HepG2 (cell line): ENCODE results near the gene DUOXA1. TPM values are rescaled to one million over a fixed set of nuclear protein-coding genes. Genes with fewer than 3 reads are reported as not detected.

Source experiments
- ATAC-seq: fragments of 200-7000 bp; cut with Tn5 transposase; 3 replicates; pipeline ENCODE4 v1.9.1; 2020; ENCODE audit warnings: mild to moderate bottlenecking, moderate library complexity
- BruUV-seq: library from RNA; stranded (reverse); fragments of 400-500 nt; replicated peaks from 2 replicates; lab custom pipeline; 2021; lab: Mats Ljungman, UMichigan
- CTCF ChIA-PET: fragments of 300-600 bp; formaldehyde crosslinking; extraction: SDS; loops from one replicate; lab custom pipeline; 2021; ENCODE audit warnings: low total read pairs, inconsistent platforms, low intra/inter-chr PET ratio; lab: Yijun Ruan, JAX
- POLR2A ChIA-PET: fragments of 350-600 bp; sonication (Branson Sonifier 250); formaldehyde crosslinking; loops from one replicate; lab custom pipeline; 2020; ENCODE audit warnings: antibody characterized with exemption, inconsistent platforms; lab: Yijun Ruan, JAX
- DNase-seq: peaks from one replicate; pipeline ENCODE4 v3.0.0-alpha.2; 2015; ENCODE audit warnings: low spot score
- FAIRE-seq: peaks from 3 replicates; lab custom pipeline; 2011; peaks lifted over from hg19 to GRCh38; lab: Jason Lieb, UNC
- H2AFZ ChIP-seq: one replicate; pipeline ENCODE4 v1.6.1; 2011; ENCODE audit warnings: low read length, inconsistent platforms
- H3K27ac ChIP-seq: fragments of 300-600 bp; 3 replicates; pipeline ENCODE4 v1.8.0; 2011; ENCODE audit warnings: mixed run types, mild to moderate bottlenecking, mixed read lengths, low read length, inconsistent platforms; ENCODE audit not compliant: insufficient read depth; ENCODE audit errors: extremely low read length
- H3K27me3 ChIP-seq, 2 experiments: fragments of 200-600 bp in 1 of 2; 2 replicates in 1 of 2; 3 replicates in 1 of 2; pipeline versions ENCODE4 v1.6.0 to v1.8.0; 2011; ENCODE audit warnings: low read length in 2 of 2, mild to moderate bottlenecking in 2 of 2, moderate library complexity in 2 of 2, inconsistent platforms in 1 of 2; ENCODE audit not compliant: insufficient read depth in 2 of 2, control insufficient read depth in 1 of 2
- H3K36me3 ChIP-seq, 2 experiments: fragments of 200-600 bp in 1 of 2; replicated peaks in 1 of 2; 2 replicates in 1 of 2; 3 replicates in 1 of 2; pipeline versions ENCODE4 v1.5.1 to v1.8.0; 2011; ENCODE audit warnings: low read length in 2 of 2, inconsistent platforms in 1 of 2; ENCODE audit not compliant: insufficient read depth in 2 of 2, control insufficient read depth in 1 of 2
- H3K4me1 ChIP-seq: 2 replicates; pipeline ENCODE4 v1.5.1; 2012; ENCODE audit warnings: low read length, inconsistent platforms; ENCODE audit not compliant: insufficient read depth
- H3K4me2 ChIP-seq: 2 replicates; pipeline ENCODE4 v1.6.0; 2011; ENCODE audit warnings: low read depth, low read length, inconsistent platforms
- H3K4me3 ChIP-seq, 3 experiments: fragments of 200-600 bp in 1 of 3; sonication (generic), shearing (Covaris generic) in 1 of 3; replicated peaks in 1 of 3; 2 replicates each; pipeline ENCODE4 v1.5.1; 2011 to 2016; ENCODE audit warnings: low read length in 3 of 3, inconsistent platforms in 2 of 3, low read depth in 2 of 3, mild to moderate bottlenecking in 2 of 3, control low read depth in 1 of 3, mixed read lengths in 1 of 3; ENCODE audit not compliant: insufficient read depth in 1 of 3
- H3K79me2 ChIP-seq: one replicate; pipeline ENCODE4 v1.6.1; 2011; ENCODE audit warnings: low read length, inconsistent platforms; ENCODE audit not compliant: insufficient read depth
- H3K9ac ChIP-seq: 2 replicates; pipeline ENCODE4 v1.6.0; 2011; ENCODE audit warnings: mild to moderate bottlenecking, low read depth, low read length, inconsistent platforms; ENCODE audit not compliant: insufficient read depth
- H3K9me3 ChIP-seq: 2 replicates; pipeline ENCODE4 v1.5.1; 2012; ENCODE audit warnings: mild to moderate bottlenecking, low read length
- H4K20me1 ChIP-seq: 2 replicates; pipeline ENCODE4 v1.6.0; 2011; ENCODE audit warnings: inconsistent platforms, mild to moderate bottlenecking, low read length, moderate library complexity; ENCODE audit not compliant: insufficient read depth
- BCL6 ChIP-seq: IDR thresholded peaks from 2 replicates; pipeline ENCODE4 v1.6.1; 2016; ENCODE audit warnings: missing genetic modification reagents, missing compliant biosample characterization
- KDM3A ChIP-seq: IDR thresholded peaks from 2 replicates; pipeline ENCODE4 v1.6.1; 2018; ENCODE audit warnings: low read depth, missing compliant biosample characterization
- RARA ChIP-seq: IDR thresholded peaks from 2 replicates; pipeline ENCODE4 v1.6.1; 2016; ENCODE audit warnings: missing genetic modification reagents, missing compliant biosample characterization
- RFX1 ChIP-seq: fragments of 450-650 bp; IDR thresholded peaks from 2 replicates; pipeline ENCODE4 v1.6.1; 2017
- SP140L ChIP-seq: sonication (generic); formaldehyde crosslinking; IDR thresholded peaks from 2 replicates; pipeline ENCODE4 v1.4.0; 2020; ENCODE audit warnings: missing genetic modification reagents, borderline replicate concordance
- SRSF1 ChIP-seq: fragments of 200-400 bp; formaldehyde crosslinking; optimal IDR thresholded peaks from 2 replicates; pipeline ENCODE3; 2017; ENCODE audit warnings: mild to moderate bottlenecking, low read depth, low read length, moderate library complexity
- ZNF30 ChIP-seq: sonication (generic); formaldehyde crosslinking; IDR thresholded peaks from 2 replicates; pipeline ENCODE4 v1.5.0; 2020; ENCODE audit warnings: mild to moderate bottlenecking, missing genetic modification reagents
- ZNF329 ChIP-seq: sonication (generic); formaldehyde crosslinking; IDR thresholded peaks from 2 replicates; pipeline ENCODE4 v1.9.0; 2021; ENCODE audit warnings: low read depth, mild to moderate bottlenecking, missing genetic modification reagents
- ZNF775 ChIP-seq: sonication (generic); formaldehyde crosslinking; IDR thresholded peaks from 2 replicates; pipeline ENCODE4 v1.4.0; 2020; ENCODE audit warnings: missing genetic modification reagents, mild to moderate bottlenecking, moderate library complexity, borderline replicate concordance
- WGBS: methylation state at CpG from one replicate; pipeline ENCODE4 v1.1.6; 2017; ENCODE audit warnings: low lambda C conversion rate; 5-methylcytosine and 5-hydroxymethylcytosine counted together
- in situ Hi-C: cut with HindIII; loops from 2 replicates; pipeline ENCODE4 v1.10.0; 2017; ENCODE audit warnings: low pct_unique_long_range_greater_than_20kb; ENCODE audit not compliant: extremely low pct_ligation_motif_present
- intact Hi-C: fragments of 100-400 bp; cut with micrococcal nuclease; formaldehyde crosslinking; loops from one replicate; pipeline ENCODE4 v1.10.0; 2022; ENCODE audit not compliant: unreplicated experiment
- polyA plus RNA-seq, 8 experiments: library from polyadenylated mRNA; depleted of rRNA in 3 of 8; stranded (reverse) in 7 of 8; unstranded in 1 of 8; fragments of >200 nt; fragmentation: Illumina TruSeq in 4 of 8; extraction: Trizol in 4 of 8; gene quantifications; 2 replicates each; pipeline versions ENCODE4 v1.2.1 to v1.2.3, GENCODE V29; 2011 to 2016; ENCODE audit warnings: low read depth in 4 of 8, missing spikeins in 1 of 8, mixed read lengths in 1 of 8; ENCODE audit not compliant: insufficient read depth in 1 of 8
- total RNA-seq, 5 experiments: library from RNA; depleted of rRNA; stranded (reverse); fragments of >200 nt; fragmentation: Illumina TruSeq; extraction: Trizol; gene quantifications; 2 replicates each; pipeline ENCODE4 v1.2.3, GENCODE V29; 2016; ENCODE audit warnings: low read depth in 1 of 5
- TF ChIP-seq, protein P1 (sequence below): sonication (generic); formaldehyde crosslinking; IDR thresholded peaks from 2 replicates; pipeline ENCODE4 v1.5.0; 2020; ENCODE audit warnings: missing genetic modification reagents
- TF ChIP-seq, protein P2 (sequence below): sonication (generic); formaldehyde crosslinking; IDR thresholded peaks from 2 replicates; pipeline ENCODE4 v1.8.0; 2022; ENCODE audit warnings: mild to moderate bottlenecking, missing genetic modification reagents; ENCODE audit not compliant: insufficient replicate concordance
- TF ChIP-seq, protein P3 (sequence below): sonication (generic); formaldehyde crosslinking; IDR thresholded peaks from 2 replicates; pipeline ENCODE4 v1.8.0; 2022; ENCODE audit warnings: mild to moderate bottlenecking, missing genetic modification reagents
- TF ChIP-seq, protein P4 (sequence below): sonication (generic); formaldehyde crosslinking; IDR thresholded peaks from 2 replicates; pipeline ENCODE4 v1.5.0; 2020; ENCODE audit warnings: missing genetic modification reagents

DUOXA1 gene
- total and polyA plus RNA-seq, 2 of the 13 experiments (the other 11 are each of a cell fraction or from before 2014, with no cell fraction given) = not detected

DNA sequence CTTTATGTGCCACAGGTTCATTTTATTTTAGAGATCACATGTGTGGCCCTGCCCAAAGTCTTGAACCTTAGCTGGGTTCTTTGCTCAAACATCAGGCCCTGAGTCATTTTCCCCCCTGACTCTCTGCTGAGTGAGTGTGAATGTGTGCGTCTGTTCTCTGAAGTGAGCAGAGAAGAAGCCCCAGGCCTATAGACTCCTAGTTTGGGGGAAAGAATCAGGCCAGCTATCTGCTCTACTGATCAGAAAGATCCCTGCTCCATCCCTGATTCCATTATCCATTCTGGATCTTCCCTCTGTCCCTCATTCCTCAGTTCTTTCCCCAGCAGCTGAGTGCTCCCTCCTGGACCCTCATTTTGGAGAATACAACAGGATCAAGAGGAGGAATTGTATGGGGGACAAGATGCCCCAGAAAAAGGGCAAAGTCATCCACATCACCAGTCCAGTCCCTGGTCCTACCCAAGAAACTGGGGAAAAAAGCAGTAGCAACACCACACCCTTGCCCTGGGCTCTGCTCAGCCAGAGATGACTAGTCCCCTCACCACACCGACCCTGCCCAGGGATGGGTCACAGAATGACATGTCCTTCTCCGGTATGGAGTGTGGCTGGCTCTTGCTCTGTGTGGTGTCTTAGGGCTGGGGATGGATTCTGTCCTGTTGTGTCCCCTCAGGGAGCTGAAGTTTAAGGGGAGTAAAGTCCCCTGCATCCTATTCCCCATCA lies 3.3 kb upstream of the DUOXA1 start:
- H3K9ac ChIP-seq = no peak overlapping the region
- no peaks in the 10 kb centered on the region for H3K79me2 ChIP-seq
- intact Hi-C loops = no loop called here
- POLR2A ChIA-PET = no interaction called here
- BruUV-seq = no TSS peak
- H4K20me1 ChIP-seq = no peaks in the 10 kb centered on the region
- WGBS = 32% methylated on average over 3 of the region's 3 CpGs
- no peaks in the 10 kb centered on the region for H3K36me3 ChIP-seq
- in situ Hi-C loops = no loop called here
- no peak overlapping the region for H3K4me2 ChIP-seq
- DNase-seq = no peak
- no peak for FAIRE-seq
- no peaks in the 10 kb centered on the region for H3K9me3 ChIP-seq
- ATAC-seq = no peak
- H3K4me1 ChIP-seq = peaks cover 25% of the 10 kb centered on the region
- no peak overlapping the region for H3K4me3 ChIP-seq
- H2AFZ ChIP-seq = no peak overlapping the region
- TF ChIP-seq, protein P1, sequence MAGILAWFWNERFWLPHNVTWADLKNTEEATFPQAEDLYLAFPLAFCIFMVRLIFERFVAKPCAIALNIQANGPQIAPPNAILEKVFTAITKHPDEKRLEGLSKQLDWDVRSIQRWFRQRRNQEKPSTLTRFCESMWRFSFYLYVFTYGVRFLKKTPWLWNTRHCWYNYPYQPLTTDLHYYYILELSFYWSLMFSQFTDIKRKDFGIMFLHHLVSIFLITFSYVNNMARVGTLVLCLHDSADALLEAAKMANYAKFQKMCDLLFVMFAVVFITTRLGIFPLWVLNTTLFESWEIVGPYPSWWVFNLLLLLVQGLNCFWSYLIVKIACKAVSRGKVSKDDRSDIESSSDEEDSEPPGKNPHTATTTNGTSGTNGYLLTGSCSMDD (CRISPR knock-in tag) = no peak
- TF ChIP-seq, protein P2, sequence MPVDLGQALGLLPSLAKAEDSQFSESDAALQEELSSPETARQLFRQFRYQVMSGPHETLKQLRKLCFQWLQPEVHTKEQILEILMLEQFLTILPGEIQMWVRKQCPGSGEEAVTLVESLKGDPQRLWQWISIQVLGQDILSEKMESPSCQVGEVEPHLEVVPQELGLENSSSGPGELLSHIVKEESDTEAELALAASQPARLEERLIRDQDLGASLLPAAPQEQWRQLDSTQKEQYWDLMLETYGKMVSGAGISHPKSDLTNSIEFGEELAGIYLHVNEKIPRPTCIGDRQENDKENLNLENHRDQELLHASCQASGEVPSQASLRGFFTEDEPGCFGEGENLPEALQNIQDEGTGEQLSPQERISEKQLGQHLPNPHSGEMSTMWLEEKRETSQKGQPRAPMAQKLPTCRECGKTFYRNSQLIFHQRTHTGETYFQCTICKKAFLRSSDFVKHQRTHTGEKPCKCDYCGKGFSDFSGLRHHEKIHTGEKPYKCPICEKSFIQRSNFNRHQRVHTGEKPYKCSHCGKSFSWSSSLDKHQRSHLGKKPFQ (CRISPR knock-in tag) = no peak
- TF ChIP-seq RFX1 = no peak
- no peak overlapping the region for H3K27ac ChIP-seq
- CTCF ChIA-PET = no interaction called here
- H3K27me3 ChIP-seq = peaks cover 3 to 18% of the 10 kb centered on the region in 2 experiments; a peak in 4 of 5 replicates

DNA sequence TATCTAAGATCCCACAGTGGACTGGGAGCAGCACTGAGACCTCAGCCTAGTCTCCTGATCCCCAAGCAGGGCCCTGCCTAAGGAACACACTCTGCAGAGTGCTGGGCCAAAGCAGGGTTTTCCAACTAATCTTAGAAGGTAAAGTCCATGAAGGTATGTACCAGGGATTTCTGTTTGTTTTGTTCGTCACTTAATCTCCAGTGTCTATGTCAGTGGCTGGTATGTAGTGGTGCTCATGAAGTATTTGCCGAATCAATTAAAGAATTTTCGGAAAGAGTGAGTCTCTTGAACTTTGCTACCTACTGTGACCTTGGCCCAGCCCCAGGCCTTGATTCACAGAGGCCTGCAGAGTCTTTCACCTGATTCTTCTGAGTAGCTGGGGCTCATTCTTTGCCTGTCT lies 1.8 kb upstream of the DUOXA1 start:
- intact Hi-C loops (no loop called here), in situ Hi-C loops (no loop called here)
- DNase-seq = peak; percentile 61
- no peak overlapping the region for H3K27ac ChIP-seq
- H3K4me1 ChIP-seq = peaks cover 25% of the 10 kb centered on the region
- no peaks in the 10 kb centered on the region for H3K79me2 ChIP-seq
- CTCF ChIA-PET = interaction anchor here (1.2 kb wide), 1 partner anchor 13 kb away, joined by 3 read pairs; no protein-coding TSS in a partner anchor
- FAIRE-seq = no peak
- H3K27me3 ChIP-seq = peaks cover 2 to 15% of the 10 kb centered on the region in 2 experiments; a peak in 4 of 5 replicates
- no peaks in the 10 kb centered on the region for H4K20me1 ChIP-seq
- H3K4me3 ChIP-seq = no peak overlapping the region
- BruUV-seq = no TSS peak
- no peaks in the 10 kb centered on the region for H3K36me3 ChIP-seq
- WGBS = 0% methylated on average over 3 of the region's 3 CpGs
- ATAC-seq = peak; percentile 70
- H2AFZ ChIP-seq = no peak overlapping the region
- POLR2A ChIA-PET = no interaction called here
- no peak overlapping the region for H3K4me2 ChIP-seq
- H3K9me3 ChIP-seq = no peaks in the 10 kb centered on the region
- no peak overlapping the region for H3K9ac ChIP-seq
- TF ChIP-seq SP140L (CRISPR knock-in tag) = no peak
- TF ChIP-seq ZNF30 = no peak
- no peak for TF ChIP-seq SRSF1
- TF ChIP-seq RARA (CRISPR knock-in tag) = 0 out of 2 replicates have a peak, but pooled peaks have one; percentile 18
- TF ChIP-seq, protein P3, sequence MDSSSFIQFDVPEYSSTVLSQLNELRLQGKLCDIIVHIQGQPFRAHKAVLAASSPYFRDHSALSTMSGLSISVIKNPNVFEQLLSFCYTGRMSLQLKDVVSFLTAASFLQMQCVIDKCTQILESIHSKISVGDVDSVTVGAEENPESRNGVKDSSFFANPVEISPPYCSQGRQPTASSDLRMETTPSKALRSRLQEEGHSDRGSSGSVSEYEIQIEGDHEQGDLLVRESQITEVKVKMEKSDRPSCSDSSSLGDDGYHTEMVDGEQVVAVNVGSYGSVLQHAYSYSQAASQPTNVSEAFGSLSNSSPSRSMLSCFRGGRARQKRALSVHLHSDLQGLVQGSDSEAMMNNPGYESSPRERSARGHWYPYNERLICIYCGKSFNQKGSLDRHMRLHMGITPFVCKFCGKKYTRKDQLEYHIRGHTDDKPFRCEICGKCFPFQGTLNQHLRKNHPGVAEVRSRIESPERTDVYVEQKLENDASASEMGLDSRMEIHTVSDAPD (CRISPR knock-in tag) = no peak
- 0 out of 2 replicates have a peak, but pooled peaks have one; percentile 15 for TF ChIP-seq BCL6
- no peak for TF ChIP-seq ZNF775 (CRISPR knock-in tag)
- no peak for TF ChIP-seq KDM3A (CRISPR knock-in tag)
- no peak for TF ChIP-seq ZNF329 (CRISPR knock-in tag)
- TF ChIP-seq, protein P4, sequence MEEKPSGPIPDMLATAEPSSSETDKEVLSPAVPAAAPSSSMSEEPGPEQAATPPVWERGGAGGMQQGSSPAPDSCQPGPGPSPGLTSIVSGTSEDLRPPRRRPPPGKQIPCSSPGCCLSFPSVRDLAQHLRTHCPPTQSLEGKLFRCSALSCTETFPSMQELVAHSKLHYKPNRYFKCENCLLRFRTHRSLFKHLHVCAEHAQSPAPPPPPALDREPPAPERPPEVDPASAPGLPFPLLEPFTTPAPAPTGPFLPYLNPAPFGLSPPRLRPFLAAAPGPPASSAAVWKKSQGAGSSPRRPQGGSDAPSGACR (CRISPR knock-in tag) = no peak
